Fibroblast of pulmonary artery (primary cell): ENCODE results near the gene SLC43A2.
A peak's percentile ranks its signal among the peaks of the same experiment; 100 is the strongest.

Source experiments
- DNase-seq: peaks from one replicate; pipeline ENCODE4 v3.0.0-alpha.2; 2010; ENCODE audit warnings: low read depth
- H3K4me3 ChIP-seq: replicated peaks from 2 replicates; pipeline ENCODE4 v1.5.1; 2011; ENCODE audit warnings: low read depth, mild to moderate bottlenecking, control low read depth, low read length, moderate library complexity
- CTCF ChIP-seq: IDR thresholded peaks from 2 replicates; pipeline ENCODE4 v1.5.1; 2011; ENCODE audit warnings: mild to moderate bottlenecking, control low read depth, low read length, inconsistent platforms; ENCODE audit errors: missing control alignments

The SLC43A2 gene

GRCh38 chr17:1634841-1635650 is 6.4 kb upstream of the SLC43A2 start:
- TF ChIP-seq CTCF: no peak
- no peak for DNase-seq
- H3K4me3 ChIP-seq: no peak overlapping the region

GRCh38 chr17:1630662-1631061 is 2.0 kb upstream of the SLC43A2 start:
- no peak overlapping the region for H3K4me3 ChIP-seq
- no peak for DNase-seq
- no peak for TF ChIP-seq CTCF

- peak; percentile 56 for DNase-seq
- peak overlapping the region; percentile 74 for H3K4me3 ChIP-seq
- peak; percentile 62 for TF ChIP-seq CTCF
Measured at GRCh38 chr17:1629504-1630310, 1.1 kb upstream of the SLC43A2 start.

GRCh38 chr17:1628856-1629503 is 346 bp upstream of the SLC43A2 start:
- H3K4me3 ChIP-seq: peak overlapping the region; percentile 74
- no peak for TF ChIP-seq CTCF

GRCh38 chr17:1627182-1627981 is 1.3 kb downstream of the SLC43A2 start:
- no peak for DNase-seq
- no peak for TF ChIP-seq CTCF
- peak overlapping the region; percentile 74 for H3K4me3 ChIP-seq

More at GRCh38 chr17:1628856-1629503, 346 bp upstream of the SLC43A2 start:
- DNase-seq: peak; percentile 93

- TF ChIP-seq CTCF: no peak
- H3K4me3 ChIP-seq: no peak overlapping the region
- DNase-seq: no peak
Measured at GRCh38 chr17:1626333-1626732, 2.3 kb downstream of the SLC43A2 start.
